Bone marrow (tissue), 2 donors: Measurements from ENCODE around the gene RND3.

Experiments used
- DNase-seq, 2 donors: peaks; one replicate each; lab custom pipeline; 2025; lab: John Stamatoyannopoulos, UW

The RND3 gene

DNA sequence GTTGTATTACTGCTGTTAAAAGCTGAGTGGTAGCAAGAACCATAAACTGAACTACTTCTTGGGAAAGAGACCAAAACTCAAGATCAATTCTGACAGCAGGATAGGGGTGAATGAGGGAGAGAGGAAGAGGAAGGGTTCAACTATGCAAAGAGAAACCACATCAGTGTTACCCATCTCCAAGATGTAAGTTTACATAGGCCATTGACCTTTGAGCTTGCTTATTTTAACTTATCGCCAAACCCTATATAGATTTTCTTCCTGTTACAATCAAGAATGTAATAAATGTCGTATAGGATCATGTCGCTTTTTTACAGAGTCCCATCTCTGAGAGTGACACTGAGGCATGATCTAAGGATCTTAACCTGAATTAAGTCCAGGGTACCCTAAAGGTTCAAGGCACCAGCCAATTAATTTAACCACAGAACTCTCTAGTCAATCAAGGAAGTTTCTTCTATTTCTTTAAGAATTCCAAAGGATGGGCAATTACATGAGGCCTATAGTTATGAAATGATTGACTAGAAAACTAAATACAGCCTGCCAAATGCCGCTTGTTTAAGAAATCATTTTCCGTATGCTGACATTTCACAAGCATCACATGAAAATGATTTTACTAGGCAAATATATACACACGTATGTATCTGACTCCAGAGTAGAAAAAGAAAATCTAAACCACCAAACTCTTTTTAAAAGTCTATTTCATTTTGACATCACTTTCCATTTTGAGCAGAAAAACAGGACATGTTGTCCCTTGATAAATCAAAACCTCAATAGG lies 11.8 kb downstream of the RND3 start:
- no peak for DNase-seq

- no peak for DNase-seq
Measured at GRCh38 chr2:150474326-150475074, 13.0 kb downstream of the RND3 start.

DNA sequence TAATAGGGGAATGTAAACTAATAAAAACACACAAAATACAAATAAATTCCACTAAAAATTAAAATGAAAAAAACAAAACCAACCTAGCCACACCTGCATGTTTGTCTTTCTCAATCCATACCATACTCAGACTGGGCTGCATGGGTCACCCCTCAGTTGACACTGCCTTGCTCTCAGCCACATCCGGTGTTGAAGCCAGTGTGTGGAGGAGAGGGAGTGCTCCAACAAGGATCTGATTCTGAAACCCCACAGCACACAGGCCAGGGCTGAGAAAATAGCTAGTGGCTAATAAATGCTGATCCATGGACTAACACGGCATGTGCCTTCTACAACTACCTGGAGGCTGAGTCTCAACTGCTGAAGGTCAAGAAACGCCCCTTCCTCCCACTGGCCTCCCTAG lies 13.7 kb downstream of the RND3 start:
- no peak for DNase-seq

GRCh38 chr2:150472511-150472899 lies 15.0 kb downstream of the RND3 start:
- DNase-seq: no peak

GRCh38 chr2:150471813-150472510 lies 15.5 kb downstream of the RND3 start:
- DNase-seq: no peak

DNA sequence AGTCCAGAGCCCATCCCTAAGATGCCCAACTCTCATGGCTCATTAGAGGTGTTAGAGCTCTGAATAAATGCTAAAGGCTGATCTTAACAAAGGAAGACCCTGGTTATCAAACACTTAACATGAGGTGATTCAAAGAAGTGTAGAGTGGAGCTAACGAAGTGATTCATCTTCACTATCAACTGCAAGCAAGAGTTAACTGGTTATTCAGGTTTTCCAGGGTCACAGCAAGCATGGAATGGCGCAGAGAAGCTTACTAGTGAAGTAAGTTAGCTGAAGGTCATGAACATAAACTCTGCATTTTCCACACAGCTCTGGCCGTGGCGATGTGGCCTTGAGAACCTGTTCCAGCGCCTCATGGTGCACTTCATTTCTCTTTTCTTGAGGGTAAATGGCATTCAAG lies 17.0 kb downstream of the RND3 start:
- no peak for DNase-seq

GRCh38 chr2:150469706-150470274 lies 17.7 kb downstream of the RND3 start:
- DNase-seq: no peak

- no peak for DNase-seq
Measured at GRCh38 chr2:150468350-150468960, 19.0 kb downstream of the RND3 start.

- no peak for DNase-seq
Measured at GRCh38 chr2:150467621-150467963, 19.9 kb downstream of the RND3 start.

GRCh38 chr2:150466741-150467620 lies 20.5 kb downstream of the RND3 start:
- no peak for DNase-seq

- no peak for DNase-seq
Measured at GRCh38 chr2:150465703-150466569, 21.5 kb downstream of the RND3 start.

DNA sequence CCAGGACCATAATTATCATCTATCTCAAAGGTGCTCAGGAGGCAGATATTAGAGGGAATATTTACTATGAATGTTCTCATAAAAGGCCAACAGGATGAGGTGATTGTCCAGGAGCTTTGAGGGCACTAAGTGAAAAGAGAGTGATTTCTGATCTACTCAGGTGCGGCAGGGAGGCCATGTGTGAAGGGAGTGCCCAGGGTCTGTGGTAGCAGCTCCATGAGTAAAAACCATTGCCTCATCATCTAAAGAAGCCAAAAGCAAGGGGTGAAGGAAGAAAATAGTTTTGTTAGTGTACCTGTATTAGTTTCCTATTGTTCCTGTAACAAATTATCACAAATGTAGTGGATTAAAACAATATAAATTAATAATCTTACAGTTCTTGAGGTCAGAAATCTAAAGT lies 22.5 kb downstream of the RND3 start:
- no peak for DNase-seq

GRCh38 chr2:150464270-150464669 lies 23.2 kb downstream of the RND3 start:
- no peak for DNase-seq

- no peak for DNase-seq
Measured at GRCh38 chr2:150462770-150463169, 24.7 kb downstream of the RND3 start.

DNA sequence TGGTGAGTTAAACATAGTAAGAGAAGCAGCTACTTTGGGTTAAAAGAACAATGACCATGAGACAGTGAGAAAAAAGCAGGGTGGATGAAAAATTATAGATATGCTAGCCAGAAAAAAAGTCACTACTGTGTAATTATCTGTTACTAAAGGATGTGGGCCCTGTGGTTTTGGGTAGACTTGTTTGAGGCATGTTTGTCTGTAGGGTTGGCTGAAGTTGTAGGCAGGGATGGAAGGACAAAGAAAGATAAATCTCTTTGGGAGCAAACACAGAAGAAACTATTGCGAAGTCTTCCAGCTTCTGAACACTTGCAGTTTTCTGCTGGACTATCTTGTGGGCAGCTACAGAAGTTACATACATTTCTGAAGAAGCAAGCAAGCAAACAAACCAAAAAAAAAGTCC lies 28.2 kb downstream of the RND3 start:
- no peak for DNase-seq

GRCh38 chr2:150450765-150451164 lies 36.7 kb downstream of the RND3 start:
- DNase-seq: no peak

- DNase-seq: no peak
Measured at GRCh38 chr2:150449856-150450255, 37.6 kb downstream of the RND3 start.

DNA sequence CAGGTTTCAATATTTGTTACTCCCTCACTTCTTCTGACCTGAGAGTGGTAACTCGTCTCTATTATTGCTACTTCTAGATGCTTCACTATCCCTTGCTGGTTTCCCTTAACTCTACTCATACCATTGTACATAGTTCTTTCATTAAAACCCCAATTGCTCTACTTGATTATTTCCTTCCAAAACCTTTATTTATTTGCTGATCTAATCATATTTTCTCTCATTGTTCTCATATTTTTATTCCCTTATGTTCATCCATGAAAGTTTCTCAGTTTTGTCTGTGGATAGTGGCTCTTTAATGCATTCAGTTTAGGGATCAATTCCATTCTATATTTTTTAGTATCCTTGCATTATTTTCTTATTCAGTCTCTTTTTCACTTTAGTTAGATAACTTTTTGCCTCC lies 42.1 kb downstream of the RND3 start:
- no peak for DNase-seq

DNA sequence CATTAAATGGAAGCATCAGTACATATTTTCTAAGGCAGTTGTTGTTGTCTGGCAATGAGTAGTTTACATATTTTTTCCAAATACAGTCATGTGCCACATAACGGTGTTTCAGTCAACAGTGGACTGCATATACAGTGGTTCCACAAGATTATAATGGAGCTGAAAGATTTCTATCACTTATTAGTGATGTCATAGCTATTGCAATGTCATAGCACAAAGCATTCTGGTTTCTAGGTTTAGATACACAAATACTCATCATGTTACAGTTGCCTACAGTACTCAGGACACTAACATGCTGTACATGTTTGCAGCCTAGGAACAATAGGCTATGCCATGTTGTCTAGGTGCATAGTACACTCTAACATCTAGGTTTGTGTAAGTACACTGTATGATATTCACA lies 45.0 kb downstream of the RND3 start:
- DNase-seq: no peak

- DNase-seq: no peak
Measured at GRCh38 chr2:150441784-150442183, 45.7 kb downstream of the RND3 start.
